ENCODE data around the gene LIM2.
"Not testable (repeated sequence)": the region's sequence is repeated elsewhere in the genome, so short reads cannot be mapped to it uniquely, and the experiment has no call there.

LIM2 gene

GRCh38 chr19:51387924-51388389 is at the start of gene LIM2:
Gene LIM2 (minus strand): TSS chr19:51387974. CDS start chr19:51387443, 531 bp downstream.
- no peak for DNase-seq (ENCODE audit: low read depth)

- no peak for DNase-seq (ENCODE audit: low read depth)
These were observed 46.7 kb upstream of the LIM2 start for GRCh38 chr19:51434456-51434855.

- no peak for DNase-seq (ENCODE audit: low read depth)
These were observed 45.3 kb upstream of the LIM2 start for GRCh38 chr19:51433043-51433442.

- DNase-seq (ENCODE audit: low read depth) = no peak
These were observed 43.4 kb upstream of the LIM2 start for GRCh38 chr19:51431124-51431523.

GRCh38 chr19:51430221-51430620 is 42.4 kb upstream of the LIM2 start:
- DNase-seq (ENCODE audit: low read depth) = no peak

GRCh38 chr19:51427201-51427600 is 39.4 kb upstream of the LIM2 start:
- DNase-seq (ENCODE audit: low read depth) = no peak

GRCh38 chr19:51422053-51422448 is 34.3 kb upstream of the LIM2 start:
- peak; percentile 83 for DNase-seq (ENCODE audit: low read depth)

GRCh38 chr19:51421229-51422052 is 33.7 kb upstream of the LIM2 start:
- no peak for DNase-seq (ENCODE audit: low read depth)

- not testable (repeated sequence) for DNase-seq (ENCODE audit: low read depth)
These were observed 32.7 kb upstream of the LIM2 start for GRCh38 chr19:51420511-51420910.

GRCh38 chr19:51418707-51419106 is 30.9 kb upstream of the LIM2 start:
- no peak for DNase-seq (ENCODE audit: low read depth)

- DNase-seq (ENCODE audit: low read depth) = no peak
These were observed 30.0 kb upstream of the LIM2 start for GRCh38 chr19:51417810-51418157.

GRCh38 chr19:51417107-51417809 is 29.5 kb upstream of the LIM2 start, which contains the start of gene SIGLEC10:
Gene SIGLEC10 (minus strand): TSS chr19:51417642. CDS start chr19:51417581, 61 bp downstream.
- no peak for DNase-seq (ENCODE audit: low read depth)

GRCh38 chr19:51416422-51416821 is 28.6 kb upstream of the LIM2 start:
- not testable (repeated sequence) for DNase-seq (ENCODE audit: low read depth)

GRCh38 chr19:51415187-51415586 is 27.4 kb upstream of the LIM2 start:
- DNase-seq (ENCODE audit: low read depth) = no peak

- DNase-seq (ENCODE audit: low read depth) = no peak
These were observed 23.4 kb upstream of the LIM2 start for GRCh38 chr19:51410950-51411748.

- DNase-seq (ENCODE audit: low read depth) = no peak
These were observed 19.8 kb upstream of the LIM2 start for GRCh38 chr19:51407511-51408131.

- no peak for DNase-seq (ENCODE audit: low read depth)
These were observed 14.3 kb upstream of the LIM2 start for GRCh38 chr19:51402117-51402516.

GRCh38 chr19:51399936-51400335 is 12.2 kb upstream of the LIM2 start:
- DNase-seq (ENCODE audit: low read depth) = not testable (repeated sequence)

GRCh38 chr19:51399231-51399630 is 11.5 kb upstream of the LIM2 start:
- no peak for DNase-seq (ENCODE audit: low read depth)

GRCh38 chr19:51398096-51398704 is 10.4 kb upstream of the LIM2 start:
- no peak for DNase-seq (ENCODE audit: low read depth)

GRCh38 chr19:51397453-51397852 is 9.7 kb upstream of the LIM2 start:
- DNase-seq (ENCODE audit: low read depth) = not testable (repeated sequence)
